HG02970 (cell line): ENCODE results near the gene TMEM266.

ENCODE experiments used
- ATAC-seq: cut with Tn5 transposase; IDR thresholded peaks from one replicate; pipeline ENCODE4 v1.9.1; 2021; ENCODE audit warnings: mild to moderate bottlenecking, moderate library complexity, moderate number of reproducible peaks; ENCODE audit not compliant: unreplicated experiment, low FRiP score

TMEM266 gene

GRCh38 chr15:76160426-76161152 lies 100.8 kb downstream of the TMEM266 start:
- ATAC-seq: no peak

GRCh38 chr15:76161153-76162035 lies 101.6 kb downstream of the TMEM266 start:
- ATAC-seq: no peak

GRCh38 chr15:76162036-76162398 lies 102.2 kb downstream of the TMEM266 start:
- ATAC-seq: no peak

- no peak for ATAC-seq
Observed at GRCh38 chr15:76162784-76163456, 103.1 kb downstream of the TMEM266 start.

GRCh38 chr15:76163457-76164295 lies 103.9 kb downstream of the TMEM266 start:
- no peak for ATAC-seq

- no peak for ATAC-seq
Observed at GRCh38 chr15:76164602-76165001, 104.8 kb downstream of the TMEM266 start.

DNA sequence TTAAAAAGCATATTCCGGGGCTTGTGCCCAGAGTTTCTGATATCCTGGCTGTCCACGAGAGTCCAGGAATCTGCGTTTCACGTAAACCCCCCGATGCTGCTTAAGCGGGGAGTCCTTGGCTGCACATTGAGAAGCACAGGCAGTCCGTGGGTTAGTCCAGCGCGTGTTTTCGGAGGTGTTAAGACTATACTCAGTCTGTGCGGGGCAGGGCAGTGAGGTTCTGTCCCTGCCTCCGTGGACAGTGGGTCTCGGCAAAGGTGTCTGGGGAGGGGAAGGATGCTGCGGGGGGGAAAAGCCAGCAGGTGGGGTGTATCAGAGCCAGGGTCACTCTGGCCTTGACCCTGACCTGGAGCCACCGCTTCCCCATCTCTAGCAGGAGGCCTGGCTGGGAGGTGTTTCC lies 106.2 kb downstream of the TMEM266 start:
- ATAC-seq: no peak

GRCh38 chr15:76168237-76168984 lies 108.6 kb downstream of the TMEM266 start:
- ATAC-seq: no peak

DNA sequence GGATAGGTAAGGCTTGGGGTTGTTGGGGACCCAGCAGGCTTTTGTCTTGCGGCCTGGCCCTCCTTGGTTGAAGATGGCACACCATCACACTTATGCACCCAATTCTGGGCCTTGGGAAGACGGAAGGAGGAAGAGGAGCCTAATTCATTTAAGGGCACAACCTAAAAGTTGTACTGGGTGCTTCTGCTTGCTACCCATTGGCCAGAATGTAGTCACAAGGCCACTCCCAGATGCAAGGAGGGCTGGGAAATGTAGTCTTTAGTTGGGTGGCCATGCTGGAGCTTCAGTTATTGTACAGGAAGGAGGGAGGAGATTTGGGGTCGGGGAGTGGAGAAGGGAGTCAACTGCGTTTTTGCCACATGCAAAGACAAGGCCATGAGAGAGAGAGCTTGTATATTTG lies 109.2 kb downstream of the TMEM266 start:
- no peak for ATAC-seq

DNA sequence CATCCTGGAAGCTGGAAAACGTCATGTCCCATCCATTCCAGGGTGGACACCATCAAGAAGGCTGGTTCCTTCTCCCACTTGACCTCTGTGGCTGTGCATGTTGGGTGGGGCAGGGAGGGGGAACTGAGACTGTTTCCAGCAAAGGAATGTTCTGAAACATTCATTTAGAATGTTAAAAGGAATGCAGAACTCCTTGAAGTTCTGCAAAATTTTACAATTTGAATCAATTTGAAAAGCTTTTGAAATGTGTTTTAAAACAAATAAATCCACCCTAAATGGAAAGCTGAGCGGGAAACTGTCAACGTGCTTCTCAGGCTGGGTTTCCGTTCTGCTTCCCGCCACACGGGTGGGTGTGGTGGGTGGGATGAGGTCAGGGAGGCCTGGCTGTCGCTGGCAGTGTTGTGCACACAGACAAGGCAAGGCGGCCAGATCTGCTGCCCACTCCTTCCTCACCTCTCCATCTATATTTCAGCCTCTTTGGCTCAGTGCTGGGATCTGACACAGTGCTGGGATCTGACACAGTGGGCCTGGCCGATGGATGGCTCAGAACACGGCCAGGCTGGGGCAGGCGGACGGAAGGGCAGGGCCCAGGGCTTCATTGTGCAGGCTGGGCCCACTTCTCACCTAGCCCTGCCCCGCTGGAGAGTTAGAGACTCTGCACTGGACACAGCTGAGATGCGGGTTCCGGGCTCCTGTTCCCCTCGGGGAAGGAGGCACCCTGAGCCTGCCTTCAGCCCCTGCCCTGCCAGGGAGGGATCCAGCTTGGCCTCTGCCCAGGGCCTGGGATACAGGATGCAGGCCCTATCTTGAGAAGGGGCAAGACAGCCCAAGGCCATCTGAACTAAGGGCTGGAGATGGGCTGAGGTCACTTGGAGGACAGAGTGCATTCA lies 110.4 kb downstream of the TMEM266 start:
- ATAC-seq: no peak

- ATAC-seq: no peak
Observed at GRCh38 chr15:76172782-76173181, 113.0 kb downstream of the TMEM266 start.

GRCh38 chr15:76173317-76173834 lies 113.6 kb downstream of the TMEM266 start:
- ATAC-seq: no peak

- ATAC-seq: no peak
Observed at GRCh38 chr15:76174654-76175053, 114.9 kb downstream of the TMEM266 start.

GRCh38 chr15:76175442-76175841 lies 115.7 kb downstream of the TMEM266 start:
- ATAC-seq: no peak

DNA sequence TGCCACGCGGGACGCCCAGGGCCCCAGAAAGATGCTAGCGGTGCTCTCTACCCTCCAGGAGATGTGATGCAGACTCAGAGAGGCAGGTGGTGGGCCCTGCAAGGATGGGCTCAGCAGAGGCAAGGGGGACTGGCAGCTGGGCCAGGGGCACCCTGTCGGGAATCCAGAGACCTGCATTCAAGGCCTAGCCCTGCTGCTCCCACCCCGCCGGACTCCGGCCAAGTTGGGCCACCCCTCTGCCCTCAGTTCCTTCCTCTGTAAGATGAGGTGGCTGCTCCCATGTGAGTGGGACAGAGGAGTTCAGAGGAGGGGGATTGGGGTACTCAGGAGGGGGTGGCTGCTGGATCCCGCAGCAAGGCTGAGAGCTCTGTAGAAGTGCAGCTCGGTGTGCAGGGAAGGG lies 116.3 kb downstream of the TMEM266 start:
- ATAC-seq: no peak

DNA sequence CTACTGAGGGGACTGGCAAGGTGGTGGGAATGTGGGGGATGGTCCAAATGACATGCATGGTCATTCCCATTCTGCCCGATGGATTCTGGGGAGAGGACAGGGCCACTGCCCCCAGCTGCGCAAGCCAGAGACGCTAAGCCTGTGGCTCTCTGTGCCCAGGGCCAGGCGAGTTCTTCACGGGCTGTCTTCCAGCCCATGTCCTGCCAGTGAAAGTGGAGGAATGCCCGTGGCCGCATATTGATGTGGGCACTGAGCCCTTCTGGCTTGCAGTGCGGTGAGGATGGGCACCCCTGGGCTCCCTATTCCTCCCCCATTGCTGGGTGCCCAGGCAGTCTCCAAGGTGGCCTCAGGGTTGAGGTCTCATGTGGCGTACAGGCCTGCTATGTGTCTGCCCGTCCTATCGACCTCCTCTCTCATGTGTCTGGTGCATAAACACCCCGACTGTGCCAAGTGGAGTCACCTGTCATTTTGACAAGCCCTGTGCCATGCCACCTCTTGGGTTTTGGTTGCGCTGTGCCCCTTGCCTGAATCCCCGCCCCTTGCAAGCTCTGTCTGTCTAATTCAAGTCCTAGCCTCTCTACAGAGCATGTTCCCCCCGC lies 116.8 kb downstream of the TMEM266 start:
- ATAC-seq: no peak

- no peak for ATAC-seq
Observed at GRCh38 chr15:76177491-76178040, 117.8 kb downstream of the TMEM266 start.
